Stimulated activated naive CD8-positive, alpha-beta T cell treated with anti-CD3 and anti-CD28 coated beads, Interleukin-15, amount 100 ng/mL, for 72 hours (primary cell): ENCODE results near the gene SPRY4.
"Not testable (repeated sequence)": the region's sequence is repeated elsewhere in the genome, so short reads cannot be mapped to it uniquely, and the experiment has no call there.

Experiments used
- ATAC-seq: fragments of 150-1000 bp; cut with Tn5 transposase; 2 replicates; pipeline ENCODE4 v1.10.0; 2021; ENCODE audit warnings: mild to moderate bottlenecking, moderate library complexity
- DNase-seq, 2 donors: peaks; one replicate each; pipeline ENCODE4 v3.0.0; 2021 to 2022
- H3K27ac Mint-ChIP-seq, 2 donors: one replicate each; pipeline ENCODE4 v1.8.0; 2022; ENCODE audit warnings: mild to moderate bottlenecking in 2 of 2, mixed read lengths in 2 of 2, moderate library complexity in 2 of 2
- H3K27me3 Mint-ChIP-seq: one replicate; pipeline ENCODE4 v1.8.0; 2022; ENCODE audit warnings: mixed read lengths
- H3K4me1 Mint-ChIP-seq: one replicate; pipeline ENCODE4 v1.8.0; 2022; ENCODE audit warnings: mild to moderate bottlenecking, mixed read lengths
- H3K4me3 Mint-ChIP-seq, 2 donors: one replicate each; pipeline ENCODE4 v1.8.0; 2022; ENCODE audit warnings: mild to moderate bottlenecking in 2 of 2, mixed read lengths in 2 of 2, moderate library complexity in 1 of 2
- H3K9me3 Mint-ChIP-seq, 2 donors: one replicate each; pipeline ENCODE4 v1.8.0; 2022; ENCODE audit warnings: mixed read lengths in 2 of 2

The SPRY4 gene

DNA sequence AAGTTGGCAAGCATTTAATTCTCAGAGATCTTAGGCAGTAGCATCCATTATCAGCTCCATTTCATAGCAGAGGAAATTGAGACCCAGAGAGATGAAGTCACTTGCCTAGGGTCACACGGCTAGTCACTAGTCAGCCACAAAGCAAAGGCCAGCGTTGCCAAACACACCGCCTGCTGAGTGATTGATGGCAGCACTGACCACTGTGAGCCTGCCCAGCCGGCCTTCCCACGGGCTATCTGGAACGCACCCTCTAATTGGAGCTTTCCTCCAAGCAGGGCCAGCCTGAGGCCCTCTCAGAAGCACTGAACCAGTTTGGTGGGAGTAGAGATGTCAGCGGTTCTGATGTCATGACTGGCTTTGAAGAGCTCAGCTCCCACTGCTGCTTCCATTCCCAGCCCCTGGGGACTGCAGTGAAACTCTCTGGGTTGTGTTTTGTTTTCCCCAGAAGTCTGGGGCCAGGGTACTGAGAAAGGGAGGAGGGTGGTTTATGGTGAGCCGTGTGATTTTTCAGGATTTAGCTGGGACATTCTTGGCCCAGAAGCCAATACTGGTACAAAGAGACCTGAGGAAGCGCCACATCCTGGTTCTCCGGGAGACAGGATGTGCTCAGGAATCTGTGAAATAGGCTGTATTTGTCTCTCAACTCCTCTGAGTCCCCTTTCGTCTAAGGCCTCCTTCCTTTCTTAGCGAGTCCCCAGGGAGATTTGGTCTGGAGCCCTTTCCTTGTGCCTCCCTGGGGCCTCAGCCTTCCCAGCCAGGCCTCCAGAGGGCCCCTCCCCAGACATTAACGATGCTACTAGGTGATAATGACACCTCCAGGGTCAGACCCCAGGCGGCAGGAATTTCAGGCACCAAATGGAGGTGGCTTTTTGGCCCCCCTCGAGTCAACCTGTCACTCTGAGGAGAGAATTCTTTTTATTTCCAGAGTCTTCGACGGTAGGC lies 44.5 kb downstream of the SPRY4 start:
- H3K9me3 Mint-ChIP-seq: no peaks in the 10 kb centered on the region
- no peak for DNase-seq
- no peak for ATAC-seq
- no peaks in the 10 kb centered on the region for H3K4me1 Mint-ChIP-seq
- peak overlapping the region in 1 of 2 donors; percentile 19 for H3K27ac Mint-ChIP-seq
- H3K4me3 Mint-ChIP-seq: no peak overlapping the region
- H3K27me3 Mint-ChIP-seq: no peaks in the 10 kb centered on the region

DNA sequence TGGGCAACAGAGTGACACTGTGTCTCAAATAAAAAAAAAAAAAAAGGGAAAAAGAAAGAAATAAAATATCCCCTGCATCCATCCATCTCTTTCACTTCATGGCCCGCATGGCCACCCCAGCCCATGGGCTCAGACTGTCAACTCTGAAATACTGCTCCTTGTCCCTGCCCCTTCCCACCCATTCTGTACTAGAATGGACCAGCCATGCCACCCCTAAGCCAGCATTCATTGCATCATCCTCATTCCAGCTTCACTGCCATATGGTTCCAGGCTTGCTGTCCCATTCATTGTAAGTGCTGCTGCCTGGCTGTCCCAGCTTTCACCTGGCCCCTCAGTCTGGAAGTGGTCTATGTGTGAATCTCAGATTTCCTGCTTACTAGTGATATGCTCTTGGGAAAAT lies 46.2 kb downstream of the SPRY4 start:
- Mint-ChIP-seq H3K27ac (no peak overlapping the region), H3K4me3 (no peak overlapping the region), H3K9me3 (no peaks in the 10 kb centered on the region), H3K27me3 (no peaks in the 10 kb centered on the region), H3K4me1 (no peaks in the 10 kb centered on the region)
- ATAC-seq: no peak
- DNase-seq: no peak

DNA sequence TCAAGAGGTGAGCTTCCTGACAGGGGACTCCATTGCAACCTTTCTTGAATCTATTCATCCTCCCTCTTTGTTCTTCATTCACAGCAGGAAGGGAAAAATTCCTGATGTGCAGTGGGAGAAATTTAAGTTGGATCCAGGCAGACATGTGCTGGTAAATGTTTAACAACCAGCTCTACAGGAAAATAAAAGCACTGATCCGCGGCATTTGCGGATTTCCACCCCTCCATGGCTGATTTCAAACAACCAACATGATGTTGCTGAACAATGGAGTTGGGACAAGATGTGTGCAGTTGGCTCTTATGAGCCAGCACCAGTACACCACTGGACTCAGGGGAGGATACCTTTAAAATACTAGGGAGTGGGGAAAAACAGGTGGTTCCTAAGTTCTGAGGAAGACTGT lies 47.0 kb downstream of the SPRY4 start:
- H3K4me3 Mint-ChIP-seq: no peak overlapping the region
- H3K27me3 Mint-ChIP-seq: no peaks in the 10 kb centered on the region
- H3K9me3 Mint-ChIP-seq: no peaks in the 10 kb centered on the region
- DNase-seq (no peak), ATAC-seq (no peak)
- no peak overlapping the region for H3K27ac Mint-ChIP-seq
- H3K4me1 Mint-ChIP-seq: no peaks in the 10 kb centered on the region

DNA sequence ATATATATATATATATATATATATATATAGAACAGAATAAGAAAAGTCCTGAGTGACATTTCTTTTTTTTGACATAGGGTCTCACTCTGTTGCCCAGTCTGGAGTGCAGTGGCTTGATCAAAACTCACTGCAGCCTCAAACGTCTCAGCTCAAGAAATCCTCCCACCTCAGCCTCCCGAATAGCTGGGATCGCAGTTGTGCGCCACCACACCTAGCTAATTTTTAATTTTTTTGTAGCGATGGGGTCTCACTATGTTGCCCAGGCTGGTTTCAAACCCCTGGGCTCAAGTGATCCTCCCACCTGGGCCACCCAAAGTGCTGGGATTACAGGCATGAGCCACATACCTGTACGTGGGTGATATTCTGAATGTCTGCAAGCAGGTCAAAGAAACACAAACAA lies 48.3 kb downstream of the SPRY4 start:
- H3K4me3 Mint-ChIP-seq: no peak overlapping the region
- no peak for ATAC-seq
- no peaks in the 10 kb centered on the region for H3K9me3 Mint-ChIP-seq

DNA sequence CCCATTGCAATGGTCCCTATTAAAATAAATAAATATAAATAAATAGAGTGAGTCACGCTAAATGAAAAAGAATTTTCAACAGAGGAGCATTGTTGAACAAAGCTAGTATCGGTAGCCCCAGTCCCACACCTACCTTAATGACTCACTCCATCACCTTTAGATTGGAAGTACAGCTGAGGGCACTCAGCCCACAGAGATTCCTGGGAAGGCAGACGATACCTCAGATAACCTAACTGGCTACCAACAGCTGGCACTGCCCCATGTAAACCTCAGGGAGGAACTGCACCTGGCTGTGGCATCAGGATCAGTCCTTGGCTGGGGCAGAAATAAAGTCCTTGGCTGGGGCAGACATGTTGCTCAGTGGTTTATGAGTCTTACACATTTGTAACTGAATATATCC lies 49.3 kb downstream of the SPRY4 start:
- Mint-ChIP-seq H3K4me1 (no peaks in the 10 kb centered on the region), H3K9me3 (no peaks in the 10 kb centered on the region), H3K4me3 (no peak overlapping the region), H3K27ac (no peak overlapping the region), H3K27me3 (no peaks in the 10 kb centered on the region)
- no peak for ATAC-seq
- DNase-seq: no peak

More for the DNA sequence above, 48.3 kb downstream of the SPRY4 start:
- Mint-ChIP-seq H3K27ac (no peak overlapping the region), H3K27me3 (no peaks in the 10 kb centered on the region), H3K4me1 (no peaks in the 10 kb centered on the region)
- DNase-seq: no peak

DNA sequence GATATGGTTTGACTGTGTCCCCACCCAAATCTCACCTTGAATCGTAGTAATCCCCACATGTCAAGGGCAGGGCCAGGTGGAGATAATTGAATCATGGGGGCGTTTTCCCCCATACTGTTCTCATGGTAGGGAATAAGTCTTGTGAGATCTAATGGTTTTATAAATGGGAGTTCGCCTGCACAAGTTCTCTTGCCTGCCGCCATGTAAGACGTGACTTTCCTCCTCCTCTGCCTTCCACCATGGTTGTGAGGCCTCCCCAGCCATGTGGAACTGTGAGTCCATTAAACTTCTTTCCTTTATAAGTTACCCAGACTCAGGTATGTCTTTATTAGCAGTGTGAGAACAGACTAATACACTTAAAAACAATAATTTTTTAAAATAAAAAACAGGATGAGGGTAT lies 52.2 kb downstream of the SPRY4 start:
- H3K4me1 Mint-ChIP-seq, H3K27ac Mint-ChIP-seq, H3K27me3 Mint-ChIP-seq, H3K4me3 Mint-ChIP-seq, DNase-seq, ATAC-seq, H3K9me3 Mint-ChIP-seq: not testable (repeated sequence)

DNA sequence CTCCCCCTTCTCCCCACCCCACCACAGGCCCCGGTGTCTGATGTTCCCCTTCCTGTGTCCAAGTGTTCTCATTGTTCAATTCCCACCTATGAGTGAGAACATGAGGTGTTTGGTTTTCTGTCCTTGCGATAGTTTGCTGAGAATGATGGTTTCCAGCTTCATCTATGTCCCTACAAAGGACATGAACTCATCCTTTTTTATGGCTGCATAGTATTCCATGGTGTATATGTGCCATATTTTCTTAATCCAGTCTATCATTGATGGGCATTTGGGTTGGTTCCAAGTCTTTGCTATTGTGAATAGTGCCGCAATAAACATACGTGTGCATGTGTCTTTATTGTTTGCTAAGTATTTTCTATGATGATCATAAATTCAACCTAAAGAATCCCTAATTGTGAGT lies 60.7 kb downstream of the SPRY4 start:
- H3K4me3 Mint-ChIP-seq, ATAC-seq: not testable (repeated sequence)

DNA sequence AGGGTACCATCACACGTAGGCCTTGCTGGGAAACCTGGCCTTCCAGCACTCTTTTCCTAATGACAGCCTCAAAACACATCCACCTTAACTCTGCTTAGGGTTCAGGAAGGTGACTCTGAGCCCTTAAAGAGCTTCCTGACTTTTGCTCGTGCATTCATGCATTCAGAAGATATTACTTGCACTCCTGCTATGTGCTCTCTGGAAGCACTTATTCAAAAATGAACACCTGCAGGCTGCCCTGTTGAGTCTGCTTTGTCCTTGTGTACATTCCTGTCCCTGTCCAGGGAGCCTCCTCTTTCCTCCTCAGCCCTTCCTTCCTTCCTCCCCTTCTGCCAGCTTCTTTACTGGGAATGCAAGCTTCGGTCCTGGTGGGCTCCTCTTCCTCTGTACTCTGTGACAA lies 61.5 kb downstream of the SPRY4 start:
- H3K4me1 Mint-ChIP-seq: no peaks in the 10 kb centered on the region
- no peak overlapping the region for H3K4me3 Mint-ChIP-seq
- no peaks in the 10 kb centered on the region for H3K27me3 Mint-ChIP-seq
- DNase-seq (no peak), ATAC-seq (no peak)
- no peaks in the 10 kb centered on the region for H3K9me3 Mint-ChIP-seq
- peak overlapping the region in 1 of 2 donors; percentile 57 for H3K27ac Mint-ChIP-seq

More for the DNA sequence above, 60.7 kb downstream of the SPRY4 start:
- DNase-seq, H3K4me1 Mint-ChIP-seq, H3K27ac Mint-ChIP-seq, H3K27me3 Mint-ChIP-seq, H3K9me3 Mint-ChIP-seq: not testable (repeated sequence)

DNA sequence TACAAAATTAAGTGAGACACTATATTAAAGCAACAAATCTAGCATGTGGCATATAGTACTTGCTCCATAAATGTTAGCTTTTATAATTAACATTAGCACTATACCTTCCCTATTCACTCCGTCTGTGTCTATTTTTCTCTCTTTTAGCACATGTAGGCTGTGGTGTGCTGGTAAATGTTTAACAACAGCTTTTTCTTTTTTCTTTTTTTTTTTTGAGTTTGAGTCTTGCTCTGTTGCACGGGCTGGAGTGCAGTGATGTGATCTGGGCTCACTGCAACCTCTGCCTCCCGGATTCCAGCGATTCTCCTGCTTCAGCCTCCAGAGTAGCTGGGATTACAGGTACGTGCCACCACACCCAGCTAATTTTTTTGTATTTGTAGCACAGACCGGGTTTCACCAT lies 62.1 kb downstream of the SPRY4 start:
- Mint-ChIP-seq H3K4me1 (no peaks in the 10 kb centered on the region), H3K27ac (no peak overlapping the region), H3K4me3 (no peak overlapping the region), H3K27me3 (no peaks in the 10 kb centered on the region), H3K9me3 (no peaks in the 10 kb centered on the region)
- DNase-seq (no peak), ATAC-seq (no peak)
